ENCODE data around the gene OR2D3. TPM values are rescaled to one million over a fixed set of nuclear protein-coding genes. Genes with fewer than 3 reads are reported as not detected.
"Not testable (repeated sequence)": the region's sequence is repeated elsewhere in the genome, so short reads cannot be mapped to it uniquely, and the experiment has no call there.

OR2D3 gene
- total and polyA plus RNA-seq, 4 donors, result not detected

DNA sequence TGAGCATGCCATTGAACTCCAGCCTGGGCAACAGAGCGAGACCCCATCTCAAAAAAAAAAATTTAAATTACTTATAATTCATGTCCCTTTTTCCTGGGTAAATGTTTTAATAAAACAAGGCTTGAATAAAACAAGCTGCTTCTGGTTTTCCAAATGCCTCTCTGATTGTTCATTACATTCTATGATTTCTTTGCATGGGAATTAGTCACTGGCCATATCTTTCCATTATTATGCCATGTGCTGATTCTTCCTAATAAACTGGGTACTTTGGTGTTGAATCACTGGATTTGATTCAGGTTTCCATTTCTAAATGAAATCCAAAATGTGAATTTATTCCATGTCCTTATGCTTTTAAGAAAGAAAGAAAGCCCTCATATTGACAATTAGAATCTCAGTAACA, 48.0 kb downstream of the OR2D3 start:
- no peaks in the 10 kb centered on the region for H3K4me1 ChIP-seq (ENCODE audit: control insufficient read depth in 5 of 5, insufficient read depth in 5 of 5, low read length in 5 of 5)
- no peak overlapping the region for H3K27ac ChIP-seq (ENCODE audit: low read depth in 1 of 2, low read length in 1 of 2)
- WGBS, 2 donors, result 97 to 100% methylated on average over 1 of the region's 1 CpG
- peaks cover 0 to 2% (median 0%) of the 10 kb centered on the region in 4 donors for H3K9me3 ChIP-seq (ENCODE audit: control insufficient read depth in 4 of 4, insufficient read depth in 3 of 4, low read length in 3 of 4)
- no peak overlapping the region for H3K4me3 ChIP-seq
- DNase-seq (no peak), ATAC-seq (ENCODE audit: insufficient read depth, low FRiP score) (no peak)
- no peaks in the 10 kb centered on the region for H3K36me3 ChIP-seq (ENCODE audit: control insufficient read depth in 4 of 4, insufficient read depth in 4 of 4, low read length in 4 of 4)
- no peak overlapping the region for H3K9ac ChIP-seq (ENCODE audit: insufficient read depth in 1 of 2, low read length in 2 of 2)
- no peaks in the 10 kb centered on the region for H3K27me3 ChIP-seq (ENCODE audit: control insufficient read depth in 3 of 3, insufficient read depth in 3 of 3, low read length in 2 of 3)
- TF ChIP-seq, protein P1, sequence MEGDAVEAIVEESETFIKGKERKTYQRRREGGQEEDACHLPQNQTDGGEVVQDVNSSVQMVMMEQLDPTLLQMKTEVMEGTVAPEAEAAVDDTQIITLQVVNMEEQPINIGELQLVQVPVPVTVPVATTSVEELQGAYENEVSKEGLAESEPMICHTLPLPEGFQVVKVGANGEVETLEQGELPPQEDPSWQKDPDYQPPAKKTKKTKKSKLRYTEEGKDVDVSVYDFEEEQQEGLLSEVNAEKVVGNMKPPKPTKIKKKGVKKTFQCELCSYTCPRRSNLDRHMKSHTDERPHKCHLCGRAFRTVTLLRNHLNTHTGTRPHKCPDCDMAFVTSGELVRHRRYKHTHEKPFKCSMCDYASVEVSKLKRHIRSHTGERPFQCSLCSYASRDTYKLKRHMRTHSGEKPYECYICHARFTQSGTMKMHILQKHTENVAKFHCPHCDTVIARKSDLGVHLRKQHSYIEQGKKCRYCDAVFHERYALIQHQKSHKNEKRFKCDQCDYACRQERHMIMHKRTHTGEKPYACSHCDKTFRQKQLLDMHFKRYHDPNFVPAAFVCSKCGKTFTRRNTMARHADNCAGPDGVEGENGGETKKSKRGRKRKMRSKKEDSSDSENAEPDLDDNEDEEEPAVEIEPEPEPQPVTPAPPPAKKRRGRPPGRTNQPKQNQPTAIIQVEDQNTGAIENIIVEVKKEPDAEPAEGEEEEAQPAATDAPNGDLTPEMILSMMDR (IDR thresholded peaks at IDR 0.05; ENCODE audit: control extremely low read depth, extremely low read depth), result no peak

DNA sequence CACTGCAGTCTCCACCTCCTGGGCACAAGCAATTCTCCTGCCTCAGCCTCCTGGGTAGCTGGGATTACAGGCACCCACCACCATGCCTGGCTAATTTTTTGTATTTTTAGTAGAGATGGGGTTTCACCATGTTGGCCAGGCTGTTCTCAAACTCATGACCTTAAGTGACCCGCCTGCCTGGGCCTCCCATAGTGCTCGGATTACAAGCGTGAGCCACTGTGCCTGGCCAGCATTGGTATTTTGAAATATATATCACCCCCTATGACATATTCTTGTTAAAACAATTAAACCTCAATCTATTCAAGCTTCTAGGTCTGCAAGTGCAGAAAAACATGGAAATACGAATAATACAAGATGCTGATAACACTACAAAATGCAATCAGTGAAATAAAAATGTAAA, 49.1 kb downstream of the OR2D3 start:
- not testable (repeated sequence) for H3K4me1 ChIP-seq (ENCODE audit: control insufficient read depth in 5 of 5, insufficient read depth in 5 of 5, low read length in 5 of 5); DNase-seq; H3K9ac ChIP-seq (ENCODE audit: insufficient read depth in 1 of 2, low read length in 2 of 2); ATAC-seq (ENCODE audit: insufficient read depth, low FRiP score); H3K36me3 ChIP-seq (ENCODE audit: control insufficient read depth in 4 of 4, insufficient read depth in 4 of 4, low read length in 4 of 4); H3K4me3 ChIP-seq; H3K27me3 ChIP-seq (ENCODE audit: control insufficient read depth in 3 of 3, insufficient read depth in 3 of 3, low read length in 2 of 3); H3K9me3 ChIP-seq (ENCODE audit: control insufficient read depth in 4 of 4, insufficient read depth in 3 of 4, low read length in 3 of 4); H3K27ac ChIP-seq (ENCODE audit: low read depth in 1 of 2, low read length in 1 of 2)
- WGBS, 2 donors, result 63 to 86% methylated on average over 4 of the region's 4 CpGs

Other genes with a start within 250 kb of the OR2D3 start
- 10 to 100 TPM; 28.2 to 43.2 TPM for gene MRPL17, start 237.7 kb upstream of the OR2D3 start, total RNA-seq
- 10 to 100 TPM; 48.6 to 81.4 TPM for gene MRPL17, start 237.7 kb upstream of the OR2D3 start, polyA plus RNA-seq
- gene OR2AG2, start 149.0 kb upstream of the OR2D3 start, total RNA-seq, result under 1 TPM; 0.06 to 0.18 TPM
- gene OR2AG2, start 149.0 kb upstream of the OR2D3 start, polyA plus RNA-seq, result under 1 TPM in 1 of 2 donors, not detected in 1; 0.01 TPM
- gene OR2AG1, start 138.0 kb upstream of the OR2D3 start, total RNA-seq, result not detected
- not detected for gene OR2AG1, start 138.0 kb upstream of the OR2D3 start, polyA plus RNA-seq
- gene OR6A2, start 121.3 kb upstream of the OR2D3 start, total RNA-seq, result under 1 TPM; 0.21 to 0.23 TPM
- gene OR6A2, start 121.3 kb upstream of the OR2D3 start, polyA plus RNA-seq, result not detected
- gene OR10A5, start 75.3 kb upstream of the OR2D3 start, total RNA-seq, result not detected
- gene OR10A5, start 75.3 kb upstream of the OR2D3 start, polyA plus RNA-seq, result not detected
- gene OR10A2, start 57.9 kb upstream of the OR2D3 start, total RNA-seq, result not detected
- gene OR10A2, start 57.9 kb upstream of the OR2D3 start, polyA plus RNA-seq, result not detected
- not detected for gene OR10A4, start 44.4 kb upstream of the OR2D3 start, total RNA-seq
- gene OR10A4, start 44.4 kb upstream of the OR2D3 start, polyA plus RNA-seq, result not detected
- under 1 TPM in 1 of 2 donors, not detected in 1; 0.25 TPM for gene OR2D2, start 28.5 kb upstream of the OR2D3 start, total RNA-seq
- gene OR2D2, start 28.5 kb upstream of the OR2D3 start, polyA plus RNA-seq, result not detected
- gene ZNF215, start 5.4 kb downstream of the OR2D3 start, total RNA-seq, result 1 to 10 TPM; 1.2 to 3.9 TPM
- gene ZNF215, start 5.4 kb downstream of the OR2D3 start, polyA plus RNA-seq, result under 1 TPM; 0.26 to 0.54 TPM
- gene ZNF214, start 99.3 kb downstream of the OR2D3 start, total RNA-seq, result 10 to 100 TPM in 1 of 2 donors, 1 to 10 TPM in 1; 4.7 to 14.1 TPM
- gene ZNF214, start 99.3 kb downstream of the OR2D3 start, polyA plus RNA-seq, result 1 to 10 TPM in 1 of 2 donors, under 1 TPM in 1; 0.96 to 1.1 TPM
- gene NLRP14, start 99.5 kb downstream of the OR2D3 start, total RNA-seq, result under 1 TPM; 0.15 to 0.31 TPM
- under 1 TPM in 1 of 2 donors, not detected in 1; 0.01 TPM for gene NLRP14, start 99.5 kb downstream of the OR2D3 start, polyA plus RNA-seq
- under 1 TPM; 0.09 to 0.37 TPM for gene RBMXL2, start 168.0 kb downstream of the OR2D3 start, total RNA-seq
- gene RBMXL2, start 168.0 kb downstream of the OR2D3 start, polyA plus RNA-seq, result not detected